HL-60 (cell line): Measurements from ENCODE around the gene USF2.

Experiments used
- DNase-seq, 2 experiments: peaks; one replicate each; pipeline ENCODE4 v3.0.0-alpha.2; 2010 to 2020; ENCODE audit warnings: low read depth in 1 of 2, low spot score in 1 of 2
- H3K27ac ChIP-seq: fragments of 250-450 bp; sonication (Bioruptor Pico); replicated peaks from 2 replicates; pipeline ENCODE4 v1.5.1; 2020; ENCODE audit warnings: mild to moderate bottlenecking, moderate library complexity
- H3K27me3 ChIP-seq: fragments of 250-450 bp; sonication (Bioruptor Pico); 2 replicates; pipeline ENCODE4 v1.5.1; 2021; ENCODE audit warnings: mild to moderate bottlenecking, moderate library complexity; ENCODE audit not compliant: insufficient read depth, poor library complexity, severe bottlenecking
- H3K4me3 ChIP-seq: replicated peaks from 2 replicates; pipeline ENCODE4 v1.5.1; 2011; ENCODE audit warnings: mild to moderate bottlenecking, control low read depth, low read length; ENCODE audit not compliant: insufficient read depth
- GABPA ChIP-seq: IDR thresholded peaks from 2 replicates; pipeline ENCODE4 v1.6.1; 2012; ENCODE audit warnings: low read depth
- POLR2AphosphoS5 ChIP-seq: IDR thresholded peaks from 2 replicates; pipeline ENCODE4 v1.6.1; 2012; ENCODE audit warnings: low read depth
- SPI1 ChIP-seq: IDR thresholded peaks from 2 replicates; pipeline ENCODE4 v1.6.1; 2012; ENCODE audit warnings: low read depth, mild to moderate bottlenecking, borderline replicate concordance
- TF ChIP-seq, protein P1 (sequence below): IDR thresholded peaks from 2 replicates; pipeline ENCODE4 v1.6.1; 2012; ENCODE audit warnings: low read depth; ENCODE audit not compliant: insufficient replicate concordance
- TF ChIP-seq, protein P2 (sequence below): IDR thresholded peaks from one replicate; pipeline ENCODE4 v1.5.1; 2011; ENCODE audit warnings: low read length, control low read depth, inconsistent platforms; ENCODE audit not compliant: insufficient read depth

Gene USF2

DNA sequence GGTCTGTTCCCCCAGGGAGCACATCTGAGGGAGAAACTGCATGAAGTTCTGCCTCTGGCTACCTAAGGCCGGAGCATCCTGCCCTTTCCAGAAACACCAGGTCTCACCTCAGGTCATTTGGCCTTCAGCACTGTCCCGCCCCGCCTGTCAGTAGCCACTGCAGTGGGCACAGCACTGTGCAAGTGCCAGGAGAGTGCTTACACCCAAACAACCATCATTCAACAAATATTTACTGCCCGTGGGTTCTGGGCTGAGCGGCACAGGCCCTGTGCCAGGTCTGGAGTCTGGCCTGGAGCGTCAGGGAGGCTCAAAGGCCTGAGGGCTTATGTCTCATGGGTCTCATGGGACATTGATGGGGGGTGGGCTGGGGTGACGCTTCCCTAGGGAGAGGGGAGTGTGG lies 2.8 kb downstream of the USF2 start:
- DNase-seq = no peak
- no peak overlapping the region for H3K27ac ChIP-seq
- no peak for TF ChIP-seq POLR2AphosphoS5
- TF ChIP-seq, protein P1, sequence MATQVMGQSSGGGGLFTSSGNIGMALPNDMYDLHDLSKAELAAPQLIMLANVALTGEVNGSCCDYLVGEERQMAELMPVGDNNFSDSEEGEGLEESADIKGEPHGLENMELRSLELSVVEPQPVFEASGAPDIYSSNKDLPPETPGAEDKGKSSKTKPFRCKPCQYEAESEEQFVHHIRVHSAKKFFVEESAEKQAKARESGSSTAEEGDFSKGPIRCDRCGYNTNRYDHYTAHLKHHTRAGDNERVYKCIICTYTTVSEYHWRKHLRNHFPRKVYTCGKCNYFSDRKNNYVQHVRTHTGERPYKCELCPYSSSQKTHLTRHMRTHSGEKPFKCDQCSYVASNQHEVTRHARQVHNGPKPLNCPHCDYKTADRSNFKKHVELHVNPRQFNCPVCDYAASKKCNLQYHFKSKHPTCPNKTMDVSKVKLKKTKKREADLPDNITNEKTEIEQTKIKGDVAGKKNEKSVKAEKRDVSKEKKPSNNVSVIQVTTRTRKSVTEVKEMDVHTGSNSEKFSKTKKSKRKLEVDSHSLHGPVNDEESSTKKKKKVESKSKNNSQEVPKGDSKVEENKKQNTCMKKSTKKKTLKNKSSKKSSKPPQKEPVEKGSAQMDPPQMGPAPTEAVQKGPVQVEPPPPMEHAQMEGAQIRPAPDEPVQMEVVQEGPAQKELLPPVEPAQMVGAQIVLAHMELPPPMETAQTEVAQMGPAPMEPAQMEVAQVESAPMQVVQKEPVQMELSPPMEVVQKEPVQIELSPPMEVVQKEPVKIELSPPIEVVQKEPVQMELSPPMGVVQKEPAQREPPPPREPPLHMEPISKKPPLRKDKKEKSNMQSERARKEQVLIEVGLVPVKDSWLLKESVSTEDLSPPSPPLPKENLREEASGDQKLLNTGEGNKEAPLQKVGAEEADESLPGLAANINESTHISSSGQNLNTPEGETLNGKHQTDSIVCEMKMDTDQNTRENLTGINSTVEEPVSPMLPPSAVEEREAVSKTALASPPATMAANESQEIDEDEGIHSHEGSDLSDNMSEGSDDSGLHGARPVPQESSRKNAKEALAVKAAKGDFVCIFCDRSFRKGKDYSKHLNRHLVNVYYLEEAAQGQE = no peak
- no peak for TF ChIP-seq SPI1
- TF ChIP-seq, protein P2, sequence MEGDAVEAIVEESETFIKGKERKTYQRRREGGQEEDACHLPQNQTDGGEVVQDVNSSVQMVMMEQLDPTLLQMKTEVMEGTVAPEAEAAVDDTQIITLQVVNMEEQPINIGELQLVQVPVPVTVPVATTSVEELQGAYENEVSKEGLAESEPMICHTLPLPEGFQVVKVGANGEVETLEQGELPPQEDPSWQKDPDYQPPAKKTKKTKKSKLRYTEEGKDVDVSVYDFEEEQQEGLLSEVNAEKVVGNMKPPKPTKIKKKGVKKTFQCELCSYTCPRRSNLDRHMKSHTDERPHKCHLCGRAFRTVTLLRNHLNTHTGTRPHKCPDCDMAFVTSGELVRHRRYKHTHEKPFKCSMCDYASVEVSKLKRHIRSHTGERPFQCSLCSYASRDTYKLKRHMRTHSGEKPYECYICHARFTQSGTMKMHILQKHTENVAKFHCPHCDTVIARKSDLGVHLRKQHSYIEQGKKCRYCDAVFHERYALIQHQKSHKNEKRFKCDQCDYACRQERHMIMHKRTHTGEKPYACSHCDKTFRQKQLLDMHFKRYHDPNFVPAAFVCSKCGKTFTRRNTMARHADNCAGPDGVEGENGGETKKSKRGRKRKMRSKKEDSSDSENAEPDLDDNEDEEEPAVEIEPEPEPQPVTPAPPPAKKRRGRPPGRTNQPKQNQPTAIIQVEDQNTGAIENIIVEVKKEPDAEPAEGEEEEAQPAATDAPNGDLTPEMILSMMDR = no peak
- TF ChIP-seq GABPA = no peak
- no peaks in the 10 kb centered on the region for H3K27me3 ChIP-seq
- H3K4me3 ChIP-seq = no peak overlapping the region

DNA sequence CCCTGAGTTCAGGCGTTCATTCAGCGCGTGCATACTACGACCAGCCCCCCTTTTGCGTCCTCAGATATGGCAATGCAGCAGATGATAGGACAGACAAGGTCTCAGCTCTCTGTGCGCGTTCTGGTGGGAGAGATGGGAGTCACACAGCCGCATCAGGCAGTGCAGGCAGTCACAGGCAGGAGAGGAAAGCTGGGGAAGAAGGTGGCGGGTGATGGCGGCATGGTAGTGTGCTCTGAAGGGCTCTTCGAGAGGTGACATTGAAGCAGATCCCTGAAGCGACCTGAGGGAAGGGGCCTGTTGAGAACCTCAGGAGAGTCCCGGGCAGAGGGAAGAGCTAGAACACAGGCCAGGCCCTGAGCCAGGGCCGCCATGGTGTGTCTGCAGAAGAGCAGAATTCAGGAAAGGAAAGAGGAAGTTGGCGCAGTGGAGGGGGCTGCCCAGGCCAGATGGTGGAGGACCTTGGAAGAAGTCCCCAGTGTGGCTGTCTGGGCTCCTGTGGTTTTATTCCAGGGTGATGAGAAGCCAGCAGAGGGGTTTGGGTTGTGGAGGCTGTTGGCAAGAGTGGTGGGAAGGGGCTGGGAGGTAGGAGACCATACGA lies 3.5 kb downstream of the USF2 start:
- Histone ChIP-seq H3K27me3 (no peaks in the 10 kb centered on the region), H3K27ac (peak overlapping the region; percentile 10; the same call in 1 of the 2 replicates), H3K4me3 (no peak overlapping the region)
- TF ChIP-seq, protein P2 = no peak
- TF ChIP-seq POLR2AphosphoS5 = peak; percentile 28; the same call in 1 of the 2 replicates
- TF ChIP-seq, protein P1 = no peak
- peak; percentile 74 for TF ChIP-seq SPI1
- peak in 1 of 2 experiments; percentile 73 for DNase-seq

GRCh38 chr19:35272954-35273649 lies 4.3 kb downstream of the USF2 start:
- H3K4me3 ChIP-seq = no peak overlapping the region
- no peak overlapping the region for H3K27ac ChIP-seq
- TF ChIP-seq POLR2AphosphoS5 (no peak), GABPA (no peak), SPI1 (no peak)
- TF ChIP-seq, protein P1 = no peak
- TF ChIP-seq, protein P2 = no peak
- H3K27me3 ChIP-seq = no peaks in the 10 kb centered on the region
- no peak for DNase-seq
